Colonic mucosa (tissue), 4 donors: ENCODE measurements around the gene ARHGAP1. TPM values are rescaled to one million over a fixed set of nuclear protein-coding genes. Genes with fewer than 3 reads are reported as not detected.

ENCODE experiments used
- DNase-seq: peaks from one replicate; pipeline ENCODE4 v3.0.0-alpha.2; 2020
- H3K27ac ChIP-seq: fragments of 200-600 bp; one replicate; pipeline ENCODE4 v1.8.0; 2021
- H3K27me3 ChIP-seq: fragments of 200-600 bp; one replicate; pipeline ENCODE4 v1.8.0; 2021
- H3K36me3 ChIP-seq: fragments of 200-600 bp; one replicate; pipeline ENCODE4 v1.8.0; 2021
- H3K4me1 ChIP-seq: fragments of 200-600 bp; one replicate; pipeline ENCODE4 v1.8.0; 2021; ENCODE audit warnings: mild to moderate bottlenecking
- H3K4me3 ChIP-seq: fragments of 200-600 bp; one replicate; pipeline ENCODE4 v1.8.0; 2021
- H3K9ac ChIP-seq, 2 donors: one replicate each; pipeline ENCODE4 v1.7.0; 2013; ENCODE audit warnings: control low read depth in 2 of 2, low read depth in 2 of 2, low read length in 2 of 2
- H3K9me3 ChIP-seq: fragments of 200-600 bp; one replicate; pipeline ENCODE4 v1.8.0; 2021
- CTCF ChIP-seq: fragments of 200-600 bp; IDR thresholded peaks from one replicate; pipeline ENCODE4 v1.8.0; 2022; ENCODE audit warnings: antibody characterized with exemption, mild to moderate bottlenecking
- intact Hi-C: fragments of 100-400 bp; cut with DNase I; formaldehyde crosslinking; loops from one replicate; pipeline ENCODE4 v1.14.1; 2022
- total RNA-seq, 2 donors: library from RNA; stranded (reverse); fragmentation: NEBNext Ultra II Directional in 1 of 2; extraction: Animal tissue kit (Norgen Biotek cat#: 25700) in 1 of 2; gene quantifications; one replicate each; pipeline ENCODE4 v1.2.1, GENCODE V29; 2021
- donor health status: healthy.
- donor health status: DM: no; HTN: no; CAD: no.
- donor health status: DM: no; HTN: no; CAD: no.

ARHGAP1 gene
- total RNA-seq, 2 donors from 2014 or later: 68.3 to 81.7 TPM

GRCh38 chr11:46633291-46634217, 66.9 kb downstream of the ARHGAP1 start:
- intact Hi-C loops: no loop called here
- Histone ChIP-seq H3K9me3 (no peaks in the 10 kb centered on the region), H3K4me1 (no peaks in the 10 kb centered on the region), H3K4me3 (no peak overlapping the region), H3K27me3 (no peaks in the 10 kb centered on the region), H3K27ac (no peak overlapping the region), H3K36me3 (no peaks in the 10 kb centered on the region), H3K9ac (no peak overlapping the region)
- DNase-seq: no peak
- no peak for TF ChIP-seq CTCF

GRCh38 chr11:46632502-46632901, 67.9 kb downstream of the ARHGAP1 start:
- no peak for TF ChIP-seq CTCF
- Histone ChIP-seq H3K27me3 (no peaks in the 10 kb centered on the region), H3K36me3 (no peaks in the 10 kb centered on the region), H3K4me1 (no peaks in the 10 kb centered on the region), H3K27ac (no peak overlapping the region), H3K4me3 (no peak overlapping the region), H3K9me3 (no peaks in the 10 kb centered on the region), H3K9ac (no peak overlapping the region)
- intact Hi-C loops: no loop called here
- no peak for DNase-seq

DNA sequence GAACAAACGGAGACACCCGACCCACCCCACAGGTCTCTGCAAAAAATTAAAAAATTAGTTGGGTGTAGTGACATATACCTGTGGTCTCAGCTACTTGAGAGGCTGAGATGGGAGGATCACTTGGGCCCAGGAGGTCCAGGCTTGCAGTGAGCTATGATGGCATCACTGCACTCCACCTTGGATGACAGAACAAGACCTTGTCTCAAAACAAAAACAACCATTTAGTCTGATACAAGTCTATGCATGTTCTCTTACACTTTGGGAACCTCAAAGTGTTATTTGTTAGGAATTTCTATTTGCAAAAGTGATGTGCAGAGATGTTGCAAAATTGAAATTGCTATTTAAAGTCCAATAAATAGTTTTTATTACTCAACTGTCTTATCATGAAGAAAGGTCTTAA, 68.7 kb downstream of the ARHGAP1 start:
- TF ChIP-seq CTCF: no peak
- no peak for DNase-seq
- no peaks in the 10 kb centered on the region for H3K4me1 ChIP-seq
- no peaks in the 10 kb centered on the region for H3K27me3 ChIP-seq
- H3K9me3 ChIP-seq: no peaks in the 10 kb centered on the region
- H3K36me3 ChIP-seq: no peaks in the 10 kb centered on the region
- H3K27ac ChIP-seq: no peak overlapping the region
- intact Hi-C loops: no loop called here
- no peak overlapping the region for H3K4me3 ChIP-seq
- H3K9ac ChIP-seq: no peak overlapping the region

GRCh38 chr11:46630237-46630636, 70.2 kb downstream of the ARHGAP1 start:
- no peak overlapping the region for H3K4me3 ChIP-seq
- H3K36me3 ChIP-seq: peaks cover 4% of the 10 kb centered on the region
- no peak overlapping the region for H3K27ac ChIP-seq
- TF ChIP-seq CTCF: no peak
- H3K9me3 ChIP-seq: no peaks in the 10 kb centered on the region
- no peak for DNase-seq
- intact Hi-C loops: no loop called here
- no peaks in the 10 kb centered on the region for H3K27me3 ChIP-seq
- H3K9ac ChIP-seq: no peak overlapping the region
- no peaks in the 10 kb centered on the region for H3K4me1 ChIP-seq

DNA sequence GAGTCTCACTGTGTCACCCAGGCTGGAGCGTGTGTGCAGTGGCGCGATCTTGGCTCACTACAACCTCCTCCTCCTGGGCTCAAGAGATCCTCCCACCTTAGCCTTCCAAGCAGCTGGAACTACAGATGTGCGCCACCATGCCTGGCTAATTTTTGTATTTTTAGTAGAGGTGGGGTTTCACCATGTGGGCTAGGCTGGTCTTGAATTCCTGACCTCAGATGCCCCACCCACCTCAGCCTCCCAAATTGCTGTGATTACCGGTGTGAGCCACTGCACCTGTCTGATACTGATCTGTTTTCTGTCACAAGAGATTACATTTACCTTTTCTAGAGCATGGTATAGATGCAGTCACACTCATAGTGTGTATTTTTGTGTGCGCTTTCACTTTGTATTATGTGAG, 71.5 kb downstream of the ARHGAP1 start:
- Histone ChIP-seq H3K4me1 (no peaks in the 10 kb centered on the region), H3K9me3 (no peaks in the 10 kb centered on the region), H3K4me3 (no peak overlapping the region), H3K36me3 (peaks cover 4% of the 10 kb centered on the region), H3K27ac (no peak overlapping the region), H3K27me3 (no peaks in the 10 kb centered on the region), H3K9ac (no peak overlapping the region)
- TF ChIP-seq CTCF: no peak
- DNase-seq: no peak
- intact Hi-C loops: no loop called here

Other genes with a start within 250 kb of the ARHGAP1 start
- gene AMBRA1, start 106.6 kb downstream of the ARHGAP1 start, total RNA-seq: 10 to 100 TPM; 32.7 to 33.8 TPM
- 1 to 10 TPM; 4.5 to 5.0 TPM for gene HARBI1, start 83.4 kb downstream of the ARHGAP1 start, total RNA-seq
- 10 to 100 TPM; 58.3 to 61.3 TPM for gene ATG13, start 83.1 kb downstream of the ARHGAP1 start, total RNA-seq
- gene ZNF408, start 412 bp upstream of the ARHGAP1 start, total RNA-seq: 10 to 100 TPM; 11.7 to 15.5 TPM
- gene F2, start 18.6 kb upstream of the ARHGAP1 start, total RNA-seq: 1 to 10 TPM in 1 of 2 donors, not detected in 1; 1.2 TPM
- gene CKAP5, start 145.7 kb upstream of the ARHGAP1 start, total RNA-seq: 100 to 1,000 TPM in 1 of 2 donors, 10 to 100 TPM in 1; 71.2 to 105 TPM
- 10 to 100 TPM; 23.6 to 62.6 TPM for gene LRP4, start 217.9 kb upstream of the ARHGAP1 start, total RNA-seq
- 10 to 100 TPM; 35.8 to 63.6 TPM for gene CSTPP1, start 236.1 kb upstream of the ARHGAP1 start, total RNA-seq